Mononuclear cell (primary cell): ENCODE results near the gene L3MBTL4. TPM values are rescaled to one million over a fixed set of nuclear protein-coding genes. Genes with fewer than 3 reads are reported as not detected.

Experiments used
- H3K27me3 ChIP-seq: 2 replicates; pipeline ENCODE4 v1.6.0; 2011; ENCODE audit warnings: low read length, control low read depth; ENCODE audit not compliant: insufficient read depth
- H3K4me1 ChIP-seq: 2 replicates; pipeline ENCODE4 v1.5.1; 2011; ENCODE audit warnings: mild to moderate bottlenecking, low read length, control low read depth; ENCODE audit not compliant: insufficient read depth
- H3K4me3 ChIP-seq: 2 replicates; pipeline ENCODE4 v1.5.1; 2011; ENCODE audit warnings: mild to moderate bottlenecking, low read length, moderate library complexity
- H3K9me3 ChIP-seq: 2 replicates; pipeline ENCODE4 v1.5.1; 2011; ENCODE audit warnings: low read depth, mild to moderate bottlenecking, control low read depth, low read length
- total RNA-seq: library from RNA; depleted of rRNA; stranded (reverse); fragments of >200 nt; gene quantifications from one replicate; pipeline ENCODE4 v1.2.3, GENCODE V29; 2012

L3MBTL4 gene
- total RNA-seq, 1 donor = 3.0 TPM

DNA sequence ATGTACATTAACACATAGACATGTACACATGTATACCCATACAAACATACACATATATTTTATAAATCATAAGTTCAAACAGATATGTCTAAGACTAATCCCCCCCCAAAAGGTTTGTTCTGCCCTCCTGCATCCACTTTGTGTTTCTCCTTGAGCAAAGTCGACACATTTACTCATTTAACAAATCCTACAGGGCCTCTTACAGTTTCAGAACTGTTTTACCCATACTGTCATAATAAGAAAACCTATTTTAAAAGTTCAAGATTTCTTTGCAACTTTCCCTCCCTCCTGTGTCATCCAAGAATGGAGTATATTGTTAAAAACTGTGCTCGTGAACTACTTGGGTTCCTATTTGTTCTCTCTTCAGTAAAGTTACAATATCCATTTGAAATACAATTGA lies 166.7 kb downstream of the L3MBTL4 start:
- H3K4me3 ChIP-seq = no peak overlapping the region
- H3K27me3 ChIP-seq = no peaks in the 10 kb centered on the region
- H3K9me3 ChIP-seq = no peaks in the 10 kb centered on the region
- H3K4me1 ChIP-seq = no peaks in the 10 kb centered on the region

- H3K9me3 ChIP-seq = no peaks in the 10 kb centered on the region
- H3K4me3 ChIP-seq = no peak overlapping the region
- no peaks in the 10 kb centered on the region for H3K4me1 ChIP-seq
- no peaks in the 10 kb centered on the region for H3K27me3 ChIP-seq
These were observed 172.7 kb downstream of the L3MBTL4 start for GRCh38 chr18:6242004-6242403.

GRCh38 chr18:6239716-6240115 lies 175.0 kb downstream of the L3MBTL4 start:
- Histone ChIP-seq H3K27me3 (no peaks in the 10 kb centered on the region), H3K4me3 (no peak overlapping the region), H3K9me3 (no peaks in the 10 kb centered on the region), H3K4me1 (no peaks in the 10 kb centered on the region)

GRCh38 chr18:6236258-6236657 lies 178.5 kb downstream of the L3MBTL4 start:
- H3K4me1 ChIP-seq = no peaks in the 10 kb centered on the region
- no peaks in the 10 kb centered on the region for H3K27me3 ChIP-seq
- no peak overlapping the region for H3K4me3 ChIP-seq
- H3K9me3 ChIP-seq = peaks cover 5% of the 10 kb centered on the region

DNA sequence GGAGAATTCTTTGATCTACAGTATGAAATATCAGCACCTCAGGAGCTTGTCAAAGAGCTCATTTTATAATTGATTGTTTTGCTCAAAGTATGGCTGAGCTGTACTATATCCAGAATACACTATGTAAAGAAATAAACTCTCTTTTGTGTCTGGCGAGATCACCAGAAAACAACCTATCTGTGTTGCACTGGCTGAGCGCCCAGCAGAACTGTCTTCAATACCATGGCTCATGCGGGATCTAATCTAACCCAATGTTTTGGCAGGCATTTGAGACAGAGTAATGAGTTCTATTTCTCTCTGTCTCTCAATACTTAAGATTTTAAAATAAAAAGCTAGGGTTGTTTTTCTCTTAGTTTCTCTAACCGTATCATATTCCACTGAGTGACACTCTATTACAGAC lies 192.4 kb downstream of the L3MBTL4 start:
- Histone ChIP-seq H3K27me3 (no peaks in the 10 kb centered on the region), H3K4me3 (no peak overlapping the region), H3K9me3 (no peaks in the 10 kb centered on the region), H3K4me1 (no peaks in the 10 kb centered on the region)

GRCh38 chr18:6221602-6222014 lies 193.1 kb downstream of the L3MBTL4 start:
- H3K4me1 ChIP-seq = no peaks in the 10 kb centered on the region
- no peak overlapping the region for H3K4me3 ChIP-seq
- H3K27me3 ChIP-seq = no peaks in the 10 kb centered on the region
- no peaks in the 10 kb centered on the region for H3K9me3 ChIP-seq

GRCh38 chr18:6220129-6220528 lies 194.6 kb downstream of the L3MBTL4 start:
- Histone ChIP-seq H3K27me3 (no peaks in the 10 kb centered on the region), H3K4me3 (no peak overlapping the region), H3K9me3 (no peaks in the 10 kb centered on the region), H3K4me1 (no peaks in the 10 kb centered on the region)

GRCh38 chr18:6219116-6219717 lies 195.5 kb downstream of the L3MBTL4 start:
- no peaks in the 10 kb centered on the region for H3K4me1 ChIP-seq
- no peaks in the 10 kb centered on the region for H3K27me3 ChIP-seq
- H3K9me3 ChIP-seq = no peaks in the 10 kb centered on the region
- H3K4me3 ChIP-seq = no peak overlapping the region

DNA sequence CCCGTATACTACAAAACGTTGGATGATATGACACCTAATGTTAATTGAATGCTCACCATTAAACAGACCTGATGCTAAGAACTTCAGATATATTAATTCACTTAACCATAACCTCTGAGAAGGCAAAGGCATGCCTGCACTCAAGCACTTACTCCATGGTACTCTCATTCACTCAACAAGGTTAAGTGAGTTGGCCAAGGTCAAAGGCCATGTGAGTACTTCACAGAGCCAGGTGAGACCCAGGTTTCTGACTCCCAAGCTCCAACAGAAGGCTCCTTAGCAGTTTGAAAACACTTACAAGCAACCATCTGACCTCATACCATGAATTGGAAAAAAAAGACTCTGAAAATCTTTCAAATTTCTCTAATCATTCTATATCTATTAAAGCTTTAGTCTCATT lies 198.8 kb downstream of the L3MBTL4 start:
- Histone ChIP-seq H3K9me3 (no peaks in the 10 kb centered on the region), H3K4me1 (no peaks in the 10 kb centered on the region), H3K27me3 (no peaks in the 10 kb centered on the region), H3K4me3 (no peak overlapping the region)

DNA sequence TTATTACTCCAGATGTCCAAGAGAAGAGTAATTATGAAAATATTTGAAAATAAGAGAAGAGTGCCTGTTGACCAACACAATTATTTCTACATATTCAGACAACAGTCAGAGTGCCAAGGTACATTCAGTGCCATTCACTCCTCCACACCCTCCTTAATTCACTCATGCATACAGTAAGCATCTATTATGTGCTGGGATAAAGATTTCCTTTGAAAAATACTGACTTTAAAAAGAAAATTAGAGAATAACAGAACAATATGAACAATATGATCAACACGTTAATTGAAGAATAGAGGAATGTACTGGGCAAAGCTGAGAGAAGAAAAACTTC lies 203.6 kb downstream of the L3MBTL4 start:
- H3K4me1 ChIP-seq = no peaks in the 10 kb centered on the region
- H3K9me3 ChIP-seq = no peaks in the 10 kb centered on the region
- H3K4me3 ChIP-seq = no peak overlapping the region
- H3K27me3 ChIP-seq = no peaks in the 10 kb centered on the region

- Histone ChIP-seq H3K9me3 (no peaks in the 10 kb centered on the region), H3K4me3 (no peak overlapping the region), H3K27me3 (no peaks in the 10 kb centered on the region), H3K4me1 (no peaks in the 10 kb centered on the region)
These were observed 204.2 kb downstream of the L3MBTL4 start for GRCh38 chr18:6210349-6211173.

- Histone ChIP-seq H3K9me3 (no peaks in the 10 kb centered on the region), H3K4me3 (no peak overlapping the region), H3K27me3 (no peaks in the 10 kb centered on the region), H3K4me1 (no peaks in the 10 kb centered on the region)
These were observed 206.8 kb downstream of the L3MBTL4 start for GRCh38 chr18:6207941-6208340.

DNA sequence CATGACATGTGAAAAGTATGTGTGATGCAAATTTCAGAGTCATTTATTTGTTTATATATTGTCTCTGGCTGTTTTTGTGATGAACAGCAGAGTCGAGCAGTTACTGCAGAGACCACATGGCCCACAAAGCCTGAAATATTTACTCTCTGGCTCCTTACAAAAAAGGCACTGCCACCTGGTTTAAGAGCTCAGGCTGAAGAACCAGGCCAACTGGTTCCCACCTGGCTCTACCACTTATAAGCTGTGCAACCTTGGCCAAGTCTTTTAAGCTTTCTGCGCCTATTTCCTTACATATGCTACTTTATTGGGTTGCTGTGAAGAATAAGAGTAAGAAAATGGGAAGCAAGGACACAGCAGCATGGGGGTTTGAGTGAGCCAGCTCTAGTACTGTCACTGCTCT lies 207.6 kb downstream of the L3MBTL4 start:
- Histone ChIP-seq H3K4me3 (no peak overlapping the region), H3K4me1 (no peaks in the 10 kb centered on the region), H3K9me3 (no peaks in the 10 kb centered on the region)

GRCh38 chr18:6205706-6206105 lies 209.0 kb downstream of the L3MBTL4 start:
- no peaks in the 10 kb centered on the region for H3K4me1 ChIP-seq
- H3K27me3 ChIP-seq = no peaks in the 10 kb centered on the region
- H3K4me3 ChIP-seq = no peak overlapping the region
- no peaks in the 10 kb centered on the region for H3K9me3 ChIP-seq

More for the DNA sequence above, 207.6 kb downstream of the L3MBTL4 start:
- no peaks in the 10 kb centered on the region for H3K27me3 ChIP-seq

DNA sequence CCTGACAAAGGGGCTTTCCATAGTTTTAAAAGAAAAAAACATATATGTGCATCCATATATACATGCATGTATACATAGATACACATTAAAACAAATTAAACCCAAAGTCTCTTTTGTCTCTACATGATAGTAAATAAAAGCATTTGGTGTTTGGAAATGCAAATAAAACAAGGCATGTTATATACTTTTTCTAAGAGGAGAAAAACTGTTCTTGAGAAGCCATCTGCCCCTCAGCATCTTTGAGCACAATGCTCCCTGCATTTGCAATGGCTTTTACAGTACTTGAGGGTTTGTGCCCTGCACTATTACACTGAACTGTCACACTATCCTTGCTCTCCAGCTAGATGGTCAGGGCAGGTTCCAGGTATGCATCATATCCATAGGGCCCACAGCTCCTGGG lies 210.2 kb downstream of the L3MBTL4 start:
- Histone ChIP-seq H3K9me3 (no peaks in the 10 kb centered on the region), H3K4me3 (no peak overlapping the region), H3K27me3 (no peaks in the 10 kb centered on the region), H3K4me1 (no peaks in the 10 kb centered on the region)

- no peaks in the 10 kb centered on the region for H3K9me3 ChIP-seq
- no peaks in the 10 kb centered on the region for H3K27me3 ChIP-seq
- no peaks in the 10 kb centered on the region for H3K4me1 ChIP-seq
- H3K4me3 ChIP-seq = no peak overlapping the region
These were observed 210.9 kb downstream of the L3MBTL4 start for GRCh38 chr18:6203791-6204190.
